Measurements from ENCODE around the gene GRIK5.
"Not testable (repeated sequence)": the region's sequence is repeated elsewhere in the genome, so short reads cannot be mapped to it uniquely, and the experiment has no call there.

The GRIK5 gene, protein sequence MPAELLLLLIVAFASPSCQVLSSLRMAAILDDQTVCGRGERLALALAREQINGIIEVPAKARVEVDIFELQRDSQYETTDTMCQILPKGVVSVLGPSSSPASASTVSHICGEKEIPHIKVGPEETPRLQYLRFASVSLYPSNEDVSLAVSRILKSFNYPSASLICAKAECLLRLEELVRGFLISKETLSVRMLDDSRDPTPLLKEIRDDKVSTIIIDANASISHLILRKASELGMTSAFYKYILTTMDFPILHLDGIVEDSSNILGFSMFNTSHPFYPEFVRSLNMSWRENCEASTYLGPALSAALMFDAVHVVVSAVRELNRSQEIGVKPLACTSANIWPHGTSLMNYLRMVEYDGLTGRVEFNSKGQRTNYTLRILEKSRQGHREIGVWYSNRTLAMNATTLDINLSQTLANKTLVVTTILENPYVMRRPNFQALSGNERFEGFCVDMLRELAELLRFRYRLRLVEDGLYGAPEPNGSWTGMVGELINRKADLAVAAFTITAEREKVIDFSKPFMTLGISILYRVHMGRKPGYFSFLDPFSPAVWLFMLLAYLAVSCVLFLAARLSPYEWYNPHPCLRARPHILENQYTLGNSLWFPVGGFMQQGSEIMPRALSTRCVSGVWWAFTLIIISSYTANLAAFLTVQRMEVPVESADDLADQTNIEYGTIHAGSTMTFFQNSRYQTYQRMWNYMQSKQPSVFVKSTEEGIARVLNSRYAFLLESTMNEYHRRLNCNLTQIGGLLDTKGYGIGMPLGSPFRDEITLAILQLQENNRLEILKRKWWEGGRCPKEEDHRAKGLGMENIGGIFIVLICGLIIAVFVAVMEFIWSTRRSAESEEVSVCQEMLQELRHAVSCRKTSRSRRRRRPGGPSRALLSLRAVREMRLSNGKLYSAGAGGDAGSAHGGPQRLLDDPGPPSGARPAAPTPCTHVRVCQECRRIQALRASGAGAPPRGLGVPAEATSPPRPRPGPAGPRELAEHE

DNA sequence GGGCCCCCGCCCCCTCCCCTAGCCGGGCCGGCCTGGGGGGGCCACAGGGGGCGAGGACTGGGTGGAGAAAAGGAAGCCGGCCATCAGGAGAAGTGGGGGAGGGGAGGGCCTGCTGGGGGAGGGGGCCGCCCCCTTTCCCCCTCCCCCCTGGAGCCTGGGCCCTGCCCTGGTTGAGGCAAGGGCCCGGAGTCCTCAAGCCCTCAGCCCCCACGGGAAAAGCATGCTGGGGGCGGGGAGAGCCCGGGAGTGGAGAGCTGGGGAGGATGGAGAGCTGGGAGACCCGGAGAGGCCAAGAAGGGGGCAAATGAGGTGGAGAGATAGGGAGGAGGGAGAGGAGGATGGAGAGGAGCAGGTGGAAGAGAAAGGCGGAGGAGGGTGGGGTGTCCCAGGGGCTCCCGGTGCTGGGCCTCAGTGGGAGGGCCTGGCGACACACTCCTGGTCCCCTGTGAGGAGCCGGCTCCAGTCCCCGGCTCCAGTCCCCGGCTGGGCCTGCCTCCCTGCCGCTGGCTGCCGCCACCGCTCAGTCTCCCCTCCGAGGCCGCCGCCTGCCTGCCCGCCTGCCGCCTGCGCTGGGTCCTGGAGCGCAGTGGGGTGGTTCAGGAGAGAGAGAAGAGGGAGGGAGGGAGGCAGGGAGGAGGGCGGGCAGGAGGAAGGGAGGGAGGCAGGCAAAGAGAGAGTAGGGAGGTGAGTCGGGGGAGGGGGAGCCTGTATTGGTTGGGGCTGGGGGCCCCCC is at the start of gene GRIK5:
TSS of gene GRIK5 (minus strand) at position 588 of the 733 bp plus-strand sequence. CDS start 4,436 bp downstream, outside the sequence.
- peak; percentile 51 for DNase-seq

DNA sequence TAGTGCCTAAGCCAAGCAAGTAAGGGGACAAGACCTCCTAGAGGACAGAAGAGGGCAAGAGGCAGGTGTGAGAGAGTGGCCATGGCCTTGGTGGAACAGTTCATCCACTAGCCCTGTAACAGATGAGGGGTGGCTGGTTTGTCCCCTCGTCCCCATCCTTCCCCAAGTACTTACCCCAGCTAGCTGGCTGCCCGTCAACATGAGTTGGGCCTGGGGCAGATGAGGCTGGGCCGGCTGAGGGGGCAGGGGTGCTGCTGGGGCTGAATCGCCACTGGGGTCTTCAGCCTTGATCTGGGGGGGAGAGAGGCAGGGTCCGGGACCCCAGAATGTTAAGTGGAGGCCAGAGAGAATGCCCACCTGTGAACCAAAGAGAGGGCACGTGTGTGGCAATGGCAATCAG is 47.1 kb upstream of the GRIK5 start:
- no peak for DNase-seq

DNA sequence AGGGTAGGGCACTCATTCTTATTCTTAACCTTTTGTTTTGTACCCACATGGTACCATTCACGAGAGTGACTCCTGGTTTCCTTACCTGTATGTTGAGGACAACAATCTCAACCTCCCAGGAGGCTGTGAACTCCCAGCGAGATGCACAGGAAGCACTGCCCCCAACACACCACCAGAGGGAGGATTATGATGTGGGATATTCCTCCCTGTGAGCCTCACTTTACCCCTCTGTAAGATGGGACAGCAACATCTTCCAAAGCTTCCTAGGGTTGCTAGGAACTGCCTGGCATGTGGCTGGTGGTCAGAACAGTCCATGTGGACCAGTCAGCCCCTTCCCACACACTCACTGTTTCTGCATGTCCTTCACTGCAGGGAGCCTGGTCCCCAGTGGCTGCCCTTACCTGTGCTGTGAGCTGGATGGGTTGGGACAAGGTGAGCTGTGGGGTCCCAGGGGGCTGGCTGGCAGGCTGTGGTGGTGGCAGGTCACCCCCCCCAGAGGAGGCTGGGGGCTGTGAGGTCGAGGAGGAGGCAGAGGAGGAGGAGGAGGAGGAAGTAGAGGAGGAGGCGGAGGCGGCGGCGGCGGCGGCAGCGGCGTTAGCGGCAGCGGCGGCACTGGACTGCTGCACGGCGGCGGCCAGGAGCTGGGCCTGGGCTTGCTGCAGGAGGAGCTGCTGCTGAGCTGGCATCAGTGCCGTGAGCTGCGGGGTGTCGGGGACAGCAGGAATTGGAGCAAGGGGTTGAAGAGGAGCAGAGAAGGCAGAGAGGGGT is 46.5 kb upstream of the GRIK5 start:
- DNase-seq, result no peak

DNA sequence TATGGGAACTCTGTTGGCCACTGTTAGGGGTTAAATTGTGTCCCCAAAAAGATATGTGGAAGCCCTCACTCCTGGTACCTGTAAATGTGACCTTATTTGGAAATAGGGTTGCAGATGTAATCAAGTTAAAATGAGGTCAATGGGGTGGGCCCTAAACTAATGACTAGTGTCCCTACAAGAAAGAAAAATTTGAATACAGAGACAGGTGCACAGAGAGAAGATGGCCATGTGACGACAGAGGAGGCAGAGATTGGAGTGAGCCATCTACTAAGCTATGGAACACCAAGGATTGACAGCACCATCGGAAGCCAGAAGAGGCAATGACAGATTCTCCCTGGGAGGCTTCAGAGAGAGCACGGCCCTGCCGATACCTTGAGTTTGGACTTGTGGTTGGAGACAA is 45.7 kb upstream of the GRIK5 start:
- DNase-seq, result no peak

DNA sequence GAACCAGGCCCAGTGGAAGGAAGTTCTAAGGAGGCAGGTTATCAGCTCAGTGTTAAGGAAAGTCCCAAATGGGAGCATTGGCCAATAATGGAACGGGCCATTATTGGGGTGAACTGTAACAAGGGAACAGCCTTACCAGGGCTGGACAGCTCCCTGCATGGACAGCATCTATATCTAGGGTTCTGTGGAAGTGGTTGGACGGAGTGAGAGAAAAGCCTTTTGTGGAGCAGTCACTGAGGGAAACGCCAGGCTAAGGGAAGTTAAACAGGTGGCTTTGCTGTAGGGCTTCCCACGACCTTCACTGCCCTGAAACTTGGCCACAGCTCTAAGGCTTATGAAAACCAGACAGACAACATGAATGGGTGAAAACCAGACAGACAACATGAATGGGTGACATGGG is 45.2 kb upstream of the GRIK5 start:
- DNase-seq, result no peak

DNA sequence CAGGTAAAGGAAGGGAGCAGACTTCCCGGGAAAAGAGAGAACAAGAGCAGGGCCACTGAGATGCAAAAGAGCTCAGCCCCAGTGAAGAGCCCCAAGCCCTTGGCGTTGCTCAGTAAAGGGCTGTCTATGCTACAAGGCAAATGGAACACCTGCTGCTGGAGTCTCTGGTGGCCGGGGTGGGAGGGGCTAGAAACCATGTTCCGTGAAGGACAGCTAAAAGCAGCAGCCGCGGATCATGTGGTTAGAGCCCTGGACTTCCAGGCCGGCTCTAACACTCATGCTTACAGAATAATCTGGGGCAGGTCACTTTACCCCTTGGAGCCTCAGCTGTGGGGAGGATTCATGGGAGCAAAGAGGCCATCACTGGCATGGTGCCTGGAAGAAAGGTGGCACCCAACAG is 44.4 kb upstream of the GRIK5 start:
- DNase-seq, result no peak

DNA sequence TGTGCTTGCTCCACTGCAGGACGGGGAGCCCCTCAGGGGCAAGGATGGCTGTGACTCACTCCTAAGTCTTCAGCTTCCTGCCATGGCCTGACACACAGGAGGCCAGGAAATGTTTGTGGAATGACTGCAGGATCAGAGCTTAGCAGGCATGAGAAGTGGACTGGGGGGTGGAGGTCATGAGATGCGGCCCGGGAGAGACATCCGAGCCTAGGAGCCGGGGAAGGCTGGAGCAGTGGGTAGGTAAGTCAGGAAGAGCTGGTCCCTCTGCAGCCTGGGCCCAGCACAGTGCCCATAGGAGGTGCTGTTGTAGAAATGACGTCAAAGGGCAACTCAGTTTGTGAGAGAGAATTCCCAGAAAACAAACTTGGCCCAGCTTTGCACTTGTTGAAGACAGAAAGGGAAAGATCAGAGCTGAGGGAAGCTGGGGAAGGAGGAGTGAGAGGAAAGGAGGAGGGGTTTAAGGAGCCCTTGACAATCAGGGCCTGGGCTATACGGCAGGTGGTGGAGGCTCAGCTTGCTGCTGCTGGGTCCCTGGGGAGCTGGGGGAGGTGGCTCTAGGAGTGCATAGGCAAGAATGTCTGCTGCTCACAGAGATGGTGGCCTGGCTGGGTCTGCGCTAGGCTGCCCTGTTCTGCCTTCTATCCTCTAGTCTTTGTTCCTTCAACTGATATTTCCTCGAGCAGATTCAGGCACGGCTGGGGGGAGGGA is 43.8 kb upstream of the GRIK5 start:
- no peak for DNase-seq

DNA sequence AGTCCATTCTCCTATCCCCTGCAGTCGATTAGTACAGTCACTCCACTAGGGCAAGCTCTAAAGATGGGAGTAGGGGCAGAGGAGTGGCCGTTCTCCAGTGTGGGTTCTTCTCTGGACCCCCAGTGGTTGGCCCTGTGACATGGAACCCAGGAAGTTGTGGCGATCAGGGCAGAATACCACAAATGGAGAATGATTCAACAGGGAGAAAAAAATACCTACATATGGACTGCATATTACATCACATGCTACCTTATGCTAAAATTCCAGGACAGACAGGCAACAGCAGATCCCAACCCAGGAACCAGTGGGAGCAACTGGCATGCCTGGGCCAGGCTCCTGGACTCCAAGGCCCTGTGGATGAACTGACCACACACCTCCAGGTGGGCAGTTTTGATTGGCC is 41.8 kb upstream of the GRIK5 start:
- DNase-seq, result no peak

DNA sequence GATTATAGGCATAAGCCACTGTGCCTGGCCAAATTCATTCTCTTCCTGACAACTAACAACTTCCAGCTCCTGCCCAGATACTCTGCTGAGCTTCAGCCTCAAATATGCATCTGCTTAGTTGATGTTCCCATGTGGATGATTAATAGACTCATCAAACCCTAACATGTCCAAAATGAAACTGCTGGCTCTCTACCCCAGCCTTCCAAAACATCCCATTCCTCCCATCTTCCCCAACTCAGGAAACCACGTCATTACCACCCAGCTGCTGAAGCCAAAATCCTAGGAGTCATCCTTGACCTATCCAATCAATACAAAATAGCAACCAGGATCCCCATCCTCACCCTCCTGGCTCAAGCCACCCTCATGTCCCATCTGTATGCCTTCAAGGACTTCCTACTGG is 41.4 kb upstream of the GRIK5 start:
- DNase-seq, result no peak

DNA sequence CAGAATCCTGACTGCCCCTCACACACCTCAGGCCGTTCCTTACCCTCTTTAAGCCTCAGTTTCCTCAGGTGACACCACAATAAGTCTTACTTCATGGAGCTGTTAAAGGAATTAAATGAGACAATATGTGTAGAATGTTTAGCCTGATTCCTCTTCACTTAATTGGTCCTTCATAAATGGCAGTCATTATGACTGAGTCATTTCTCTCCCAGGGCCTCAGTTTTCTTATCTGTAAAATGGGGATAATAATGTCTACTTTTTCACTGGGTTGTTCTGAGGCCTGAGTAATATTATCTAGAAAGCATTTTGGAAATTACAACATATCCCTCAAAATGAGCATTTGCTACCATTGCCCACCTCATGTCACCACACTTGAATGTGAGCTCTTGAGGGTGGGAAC is 40.7 kb upstream of the GRIK5 start:
- DNase-seq, result no peak

DNA sequence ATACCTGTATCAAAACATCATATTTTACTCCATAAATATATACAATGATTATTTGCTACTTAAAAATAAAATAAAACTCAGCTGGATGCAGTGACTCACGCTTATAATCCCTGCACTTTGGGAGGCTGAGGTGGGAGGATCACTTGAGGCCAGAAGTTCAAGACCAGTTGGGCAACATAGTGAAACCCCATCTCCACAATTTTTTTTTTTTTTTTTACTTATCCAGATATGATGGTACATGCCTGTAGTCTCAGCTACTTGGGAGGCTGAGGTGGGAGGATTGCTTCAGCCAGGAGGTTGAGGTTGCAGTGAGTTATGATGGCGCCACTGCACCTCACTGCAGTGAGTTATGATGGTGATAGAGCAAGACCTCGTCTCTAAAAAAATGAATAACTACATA is 39.9 kb upstream of the GRIK5 start:
- no peak for DNase-seq

DNA sequence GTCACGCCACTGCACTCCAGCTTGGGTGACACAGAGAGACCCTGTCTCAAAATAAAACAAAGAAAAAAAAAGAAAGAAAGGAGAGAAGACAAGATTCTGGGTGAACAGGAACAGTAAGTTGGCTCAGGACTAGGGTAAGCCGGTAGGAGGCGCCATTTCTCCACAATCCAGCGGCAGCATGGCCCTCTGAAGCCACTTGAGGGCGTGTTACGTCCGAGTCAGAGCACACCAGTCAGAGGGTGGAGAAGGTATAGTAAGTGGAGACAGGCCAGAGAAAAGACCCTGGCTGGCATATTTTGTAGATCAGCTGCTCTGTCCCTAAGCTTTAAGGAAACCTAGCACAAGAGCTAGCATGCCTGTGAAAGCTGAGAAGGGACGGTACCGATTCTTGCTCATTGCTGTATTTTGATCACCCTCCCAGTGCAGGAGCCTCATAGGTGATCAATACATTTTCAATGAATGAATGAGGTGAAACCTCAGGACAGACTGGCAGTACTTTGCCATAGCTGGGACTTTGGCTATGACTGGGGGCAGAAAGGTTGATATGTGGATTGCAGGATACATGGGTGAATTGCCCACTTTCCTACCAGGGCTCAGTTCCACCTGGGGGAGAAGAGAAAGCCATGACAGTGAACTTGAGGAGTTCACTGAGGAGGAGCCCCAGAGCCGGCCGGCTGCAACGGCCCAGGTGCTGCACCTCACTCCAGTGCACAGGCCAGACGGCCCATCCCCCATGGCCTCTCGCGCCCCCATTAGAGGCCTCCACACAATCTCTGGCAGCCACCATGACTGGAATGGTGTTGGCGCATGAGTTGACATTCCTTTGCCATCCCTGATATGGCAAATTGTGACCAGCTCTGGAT is 38.8 kb upstream of the GRIK5 start:
- DNase-seq, result peak; percentile 83

DNA sequence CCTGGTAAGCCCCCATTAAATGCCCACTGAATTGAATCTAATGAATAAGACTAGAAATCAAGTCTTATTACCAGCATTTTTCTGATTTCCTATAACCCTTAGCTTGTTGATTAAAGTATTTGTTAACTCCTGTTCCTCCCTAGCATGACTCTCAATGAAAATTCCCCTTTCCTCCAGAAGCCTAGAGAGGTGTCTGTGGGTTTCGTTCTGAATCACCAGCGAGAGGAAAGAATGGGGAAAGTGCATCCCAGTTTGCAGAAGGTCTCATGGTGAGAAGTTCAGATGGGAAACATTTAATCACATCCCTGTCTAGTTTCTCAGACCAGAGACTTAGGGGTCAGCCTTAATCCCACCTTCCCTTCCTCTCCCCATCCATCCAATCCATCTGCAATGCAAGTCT is 35.4 kb upstream of the GRIK5 start:
- DNase-seq, result no peak

DNA sequence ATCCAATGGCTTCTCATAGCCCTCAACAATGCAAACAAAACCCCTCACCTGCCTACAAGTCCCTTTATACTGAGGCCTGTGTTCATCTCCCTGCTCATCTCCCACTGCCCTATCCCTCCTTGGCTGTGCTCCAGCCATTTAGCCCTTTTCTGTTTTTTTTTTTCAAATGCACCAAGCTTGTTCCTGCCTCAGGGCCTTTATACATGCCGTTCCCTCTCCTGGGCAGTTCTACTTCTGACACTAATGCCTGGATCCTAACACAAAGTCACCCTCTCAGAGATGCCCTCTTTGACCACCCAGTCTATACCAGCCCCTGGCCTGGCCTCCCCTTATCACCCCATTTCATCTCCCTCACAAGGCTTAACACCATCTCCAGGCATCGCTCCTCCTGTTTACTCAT is 32.9 kb upstream of the GRIK5 start:
- DNase-seq, result no peak

DNA sequence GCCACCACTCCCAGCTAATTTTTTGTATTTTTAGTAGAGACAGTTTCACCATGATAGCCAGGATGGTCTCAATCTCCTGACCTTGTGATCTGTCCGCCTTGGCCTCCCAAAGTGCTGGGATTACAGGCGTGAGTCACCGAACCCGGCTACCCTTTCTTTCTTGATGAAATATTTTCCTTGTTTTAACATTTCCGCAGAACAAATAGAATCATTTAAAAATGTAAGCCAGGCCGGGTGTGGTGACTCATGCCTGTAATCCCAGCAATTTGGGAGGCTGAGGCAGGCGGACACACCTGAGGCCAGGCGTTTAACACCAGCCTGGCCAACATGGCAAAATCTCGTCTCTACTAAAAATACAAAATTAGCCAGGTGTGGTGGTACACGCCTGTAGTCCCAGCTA is 30.2 kb upstream of the GRIK5 start:
- not testable (repeated sequence) for DNase-seq

DNA sequence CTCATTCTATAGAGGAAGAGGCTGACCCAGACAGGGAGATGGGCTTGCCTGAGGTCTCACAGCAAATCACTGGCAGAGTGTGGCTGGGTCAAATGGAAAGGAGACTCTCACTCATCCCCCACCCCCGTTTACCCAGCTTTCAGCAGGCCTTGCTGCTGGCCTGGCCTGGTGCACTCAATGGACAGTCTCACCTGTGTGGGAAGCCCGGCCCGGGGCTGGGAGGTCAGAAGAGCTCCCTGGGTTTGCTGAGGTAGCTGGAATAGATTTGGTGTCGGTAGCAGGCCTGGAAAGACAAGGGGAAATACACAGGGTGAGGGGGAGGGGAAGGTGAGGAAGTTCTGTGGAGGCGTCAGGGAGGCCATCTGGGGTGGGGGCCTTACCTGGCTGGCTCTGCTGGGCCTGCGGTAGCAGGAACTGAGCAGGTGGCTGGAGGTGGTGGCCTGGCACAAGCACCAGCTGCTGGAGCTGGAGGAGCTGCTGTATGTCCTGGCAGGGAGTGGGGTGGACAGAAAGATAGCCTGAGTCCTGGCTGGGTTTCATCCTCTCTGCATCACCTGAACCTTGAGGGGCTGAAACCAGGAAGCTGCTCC is 29.4 kb upstream of the GRIK5 start:
- DNase-seq, result no peak

DNA sequence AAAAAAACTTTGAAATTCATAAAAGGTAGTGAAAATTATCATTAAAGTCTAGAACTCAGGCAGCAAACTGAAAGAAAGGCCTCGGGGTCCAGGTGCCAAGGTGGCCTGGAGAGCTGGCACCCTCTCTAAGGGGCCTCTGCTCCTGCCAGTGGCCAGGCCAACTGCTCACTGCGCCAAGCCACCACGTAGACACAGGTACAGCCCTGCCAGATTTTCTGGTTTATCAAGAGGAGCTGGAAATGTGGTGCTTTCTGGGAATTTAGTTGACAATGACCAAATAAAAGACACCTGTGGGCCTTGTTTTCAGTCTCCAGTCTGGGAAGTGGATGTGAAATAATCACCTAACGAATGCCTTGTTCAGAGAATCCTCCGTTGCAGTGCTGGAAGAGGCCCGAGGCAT is 28.8 kb upstream of the GRIK5 start:
- no peak for DNase-seq

DNA sequence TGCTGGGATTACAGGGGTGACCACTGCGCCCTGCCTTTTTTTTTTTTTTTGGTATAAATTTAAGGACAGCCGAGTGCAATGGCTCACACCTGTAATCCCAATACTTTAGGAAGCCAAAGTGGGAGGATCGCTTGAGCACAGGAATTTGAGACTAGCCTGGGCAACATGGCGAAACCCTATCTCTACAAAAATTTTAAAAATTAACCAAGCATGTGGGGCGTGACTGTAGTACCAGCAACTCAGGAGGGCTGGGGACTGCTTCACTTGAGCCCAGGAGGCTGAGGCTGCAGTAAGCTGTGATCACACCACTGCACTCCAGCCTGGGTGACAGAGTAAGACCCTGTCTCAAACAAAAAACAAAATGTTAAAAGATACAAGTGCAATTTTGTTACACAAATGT is 27.5 kb upstream of the GRIK5 start:
- no peak for DNase-seq

DNA sequence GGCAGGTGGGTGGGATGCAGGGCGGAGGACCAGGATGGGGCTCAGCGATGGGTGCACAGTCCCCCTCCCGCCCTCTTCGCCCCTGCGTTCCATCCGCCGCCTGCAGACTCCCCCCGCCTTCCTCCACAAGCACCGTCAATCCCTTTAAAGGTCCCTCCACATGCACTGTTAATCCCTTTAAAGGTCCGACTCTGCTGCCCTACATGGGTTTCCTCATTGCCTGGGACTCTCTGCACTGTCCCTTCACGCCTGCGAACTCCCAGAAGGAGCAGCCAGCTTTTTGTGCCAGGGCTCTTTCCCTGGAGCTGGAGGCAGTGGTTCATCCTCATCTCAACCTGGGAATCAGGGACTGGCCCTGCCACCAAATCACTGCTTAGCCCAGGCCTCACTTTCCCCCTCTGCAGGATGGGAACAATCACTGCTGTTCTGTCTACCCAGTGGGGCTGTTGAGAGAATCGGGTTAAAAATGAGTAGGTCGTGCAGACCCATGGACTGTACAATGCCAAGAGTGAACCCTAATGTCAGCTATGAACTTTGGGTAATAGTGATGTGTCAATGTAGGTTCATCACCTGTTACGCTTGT is 26.3 kb upstream of the GRIK5 start:
- DNase-seq, result no peak

DNA sequence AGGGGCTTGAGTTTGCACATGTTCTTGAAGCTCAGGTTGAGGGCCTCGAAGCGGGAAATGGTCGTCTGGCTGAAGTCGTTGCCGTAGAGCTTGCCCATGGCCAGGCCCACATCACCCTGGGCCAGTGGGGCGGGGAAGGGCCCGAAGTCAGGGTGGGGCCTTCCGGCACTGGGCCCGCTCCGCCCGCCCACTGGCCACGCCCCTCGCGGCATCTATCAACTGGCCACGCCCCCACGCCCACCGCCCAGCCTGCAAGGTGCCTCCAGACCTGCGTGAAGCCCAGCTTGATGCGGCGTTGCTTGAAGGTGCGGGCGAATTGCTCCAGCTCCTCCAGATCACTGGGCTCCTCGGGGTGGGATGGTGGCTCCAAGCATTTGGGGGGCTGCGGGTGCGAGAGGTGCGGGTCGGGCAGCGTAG is 25.8 kb upstream of the GRIK5 start:
- DNase-seq, result no peak
